B cell (primary cell): ENCODE data around the gene ZNF787.

ENCODE experiments used
- CTCF ChIP-seq: fragments of 200-600 bp; IDR thresholded peaks from one replicate; pipeline ENCODE4 v1.8.0; 2022; ENCODE audit warnings: antibody characterized with exemption, mild to moderate bottlenecking
- EZH2 ChIP-seq: IDR thresholded peaks from 2 replicates; pipeline ENCODE4 v1.6.1; 2012; ENCODE audit warnings: borderline replicate concordance, low read depth, mild to moderate bottlenecking, moderate library complexity, low read length; ENCODE audit not compliant: insufficient read depth, poor library complexity, severe bottlenecking

DNA sequence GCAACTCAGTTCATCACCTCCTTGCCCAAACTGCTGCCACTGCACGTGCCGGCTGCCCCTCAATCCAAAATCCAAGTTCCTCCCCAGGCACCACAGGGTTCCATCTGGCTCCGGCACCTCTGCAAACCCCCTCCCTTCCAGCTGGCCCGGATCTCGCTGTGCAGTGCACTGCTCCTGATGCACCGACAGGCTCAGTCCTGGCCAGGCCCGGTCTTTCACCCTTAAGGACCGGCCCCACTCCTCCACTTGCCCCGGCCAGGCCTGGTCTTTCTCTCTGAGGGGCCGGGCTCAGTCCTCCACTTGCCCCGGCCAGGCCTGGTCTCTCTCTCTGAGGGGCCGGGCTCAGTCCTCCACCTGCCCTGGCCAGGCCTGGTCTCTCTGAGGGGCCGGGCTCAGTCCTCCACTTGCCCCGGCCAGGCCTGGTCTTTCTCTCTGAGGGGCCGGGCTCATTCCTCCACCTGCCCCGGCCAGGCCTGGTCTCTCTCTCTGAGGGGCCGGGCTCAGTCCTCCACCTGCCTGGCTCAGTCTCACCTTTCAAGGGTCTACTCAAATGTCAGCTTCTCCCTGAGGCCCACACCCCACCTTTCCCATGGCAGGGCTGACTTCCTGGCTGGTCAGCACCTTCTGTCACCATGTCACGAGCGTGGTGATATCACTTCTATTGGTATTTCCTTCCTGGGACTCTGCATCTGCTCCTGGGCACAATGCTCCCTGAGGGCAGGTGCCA is 6.9 kb downstream of the ZNF787 start:
- TF ChIP-seq CTCF, result no peak
- TF ChIP-seq EZH2, result no peak
